HEK293T (cell line): Measurements from ENCODE around the gene FN1.

Experiments
- BHLHE40 ChIP-seq: fragments of 450-650 bp; IDR thresholded peaks from 2 replicates; pipeline ENCODE4 v1.6.1; 2016; ENCODE audit warnings: mild to moderate bottlenecking, moderate library complexity, borderline replicate concordance
- L3MBTL2 ChIP-seq: fragments of 450-650 bp; conservative IDR thresholded peaks from 2 replicates; pipeline ENCODE4 v1.6.1; 2016; ENCODE audit warnings: mild to moderate bottlenecking
- TF ChIP-seq, protein P1 (sequence below): fragments of 450-650 bp; IDR thresholded peaks from 2 replicates; pipeline ENCODE4 v1.6.1; 2016

DNA sequence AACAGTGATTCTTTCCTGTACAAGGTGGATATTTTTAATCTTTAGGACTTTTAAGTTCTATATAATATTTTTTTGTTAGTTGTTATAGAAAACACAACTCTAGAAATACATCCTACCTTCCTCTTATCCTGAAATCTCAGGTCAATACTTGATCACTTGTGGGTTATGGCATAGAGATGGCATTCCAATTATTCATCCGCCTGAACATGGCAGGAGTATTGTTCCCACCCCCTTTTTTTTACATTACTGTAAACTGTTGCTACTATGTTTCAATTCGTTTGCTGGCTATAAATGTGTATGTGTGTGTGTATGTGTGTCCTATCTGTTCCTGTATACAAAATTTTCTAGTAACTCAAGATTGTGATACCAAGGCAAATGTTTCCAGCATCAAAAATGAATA is 43.3 kb upstream of the FN1 start:
- TF ChIP-seq, protein P1, sequence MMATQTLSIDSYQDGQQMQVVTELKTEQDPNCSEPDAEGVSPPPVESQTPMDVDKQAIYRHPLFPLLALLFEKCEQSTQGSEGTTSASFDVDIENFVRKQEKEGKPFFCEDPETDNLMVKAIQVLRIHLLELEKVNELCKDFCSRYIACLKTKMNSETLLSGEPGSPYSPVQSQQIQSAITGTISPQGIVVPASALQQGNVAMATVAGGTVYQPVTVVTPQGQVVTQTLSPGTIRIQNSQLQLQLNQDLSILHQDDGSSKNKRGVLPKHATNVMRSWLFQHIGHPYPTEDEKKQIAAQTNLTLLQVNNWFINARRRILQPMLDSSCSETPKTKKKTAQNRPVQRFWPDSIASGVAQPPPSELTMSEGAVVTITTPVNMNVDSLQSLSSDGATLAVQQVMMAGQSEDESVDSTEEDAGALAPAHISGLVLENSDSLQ, result no peak
- TF ChIP-seq L3MBTL2, result no peak
- no peak for TF ChIP-seq BHLHE40
